A549 (cell line): ENCODE measurements around the gene CCDC187. TPM values are rescaled to one million over a fixed set of nuclear protein-coding genes. Genes with fewer than 3 reads are reported as not detected.

ENCODE experiments used
- ATAC-seq, 2 experiments: fragments of 200-7000 bp in 1 of 2; fragments of >200 bp in 1 of 2; cut with Nextera tagmentation in 1 of 2; cut with Tn5 transposase in 1 of 2; 3 replicates each; pipeline versions ENCODE4 v1.8.0 to v1.9.1; 2018 to 2020; ENCODE audit warnings: mild to moderate bottlenecking in 1 of 2, moderate library complexity in 1 of 2
- CTCF ChIA-PET: fragments of 300-600 bp; sonication (Branson Sonifier 250); formaldehyde crosslinking; extraction: SDS; loops from one replicate; lab custom pipeline; 2021; ENCODE audit warnings: antibody characterized with exemption, inconsistent platforms; lab: Yijun Ruan, JAX
- POLR2A ChIA-PET: fragments of 350-600 bp; formaldehyde crosslinking; extraction: SDS; loops from one replicate; lab custom pipeline; 2021; ENCODE audit warnings: antibody characterized with exemption, inconsistent platforms; lab: Yijun Ruan, JAX
- DNase-seq, 2 experiments: peaks; one replicate each; pipeline versions ENCODE4 v3.0.0 to v3.0.0-alpha.2; 2011 to 2016; ENCODE audit warnings: low read depth in 1 of 2, low spot score in 1 of 2
- FAIRE-seq: peaks from 2 replicates; lab custom pipeline; 2011; peaks lifted over from hg19 to GRCh38; lab: Jason Lieb, UNC
- H3K27ac ChIP-seq, 2 experiments: fragments of >200 bp; sonication (Bioruptor Twin); formaldehyde crosslinking; 3 replicates each; pipeline ENCODE4 v1.5.1; 2016 to 2017
- H3K4me1 ChIP-seq: fragments of >200 bp; sonication (Bioruptor Twin); formaldehyde crosslinking; 3 replicates; pipeline ENCODE4 v1.6.1; 2016
- H3K4me2 ChIP-seq: fragments of >200 bp; sonication (Bioruptor Twin); formaldehyde crosslinking; 3 replicates; pipeline ENCODE4 v1.6.1; 2016
- H3K4me3 ChIP-seq: fragments of >200 bp; sonication (Bioruptor Twin); formaldehyde crosslinking; 3 replicates; pipeline ENCODE4 v1.5.1; 2016
- H3K9me3 ChIP-seq: fragments of >200 bp; sonication (Bioruptor Twin); formaldehyde crosslinking; 3 replicates; pipeline ENCODE4 v1.6.1; 2016
- CHD2 ChIP-seq: fragments of 150-350 bp; IDR thresholded peaks from 2 replicates; pipeline ENCODE4 v1.6.1; 2014; ENCODE audit warnings: low read length; ENCODE audit not compliant: partially characterized antibody
- CHD4 ChIP-seq: fragments of 200-600 bp; sonication (generic); IDR thresholded peaks from 2 replicates; pipeline ENCODE4 v1.6.1; 2016; ENCODE audit warnings: antibody characterized with exemption, mild to moderate bottlenecking, borderline replicate concordance
- EHMT2 ChIP-seq: fragments of 200-600 bp; sonication (generic); IDR thresholded peaks from 2 replicates; pipeline ENCODE4 v1.6.1; 2016; ENCODE audit warnings: antibody characterized with exemption, low read depth, mild to moderate bottlenecking, moderate library complexity
- FOSB ChIP-seq: fragments of 250-450 bp; sonication (Bioruptor Pico); IDR thresholded peaks from 2 replicates; pipeline ENCODE4 v1.5.0; 2020; ENCODE audit warnings: mild to moderate bottlenecking, moderate library complexity
- FOXS1 ChIP-seq: fragments of 250-450 bp; sonication (Bioruptor Pico); IDR thresholded peaks from 2 replicates; pipeline ENCODE4 v1.5.0; 2020; ENCODE audit warnings: mild to moderate bottlenecking, moderate library complexity
- HDAC2 ChIP-seq: fragments of 200-600 bp; sonication (generic); IDR thresholded peaks from 2 replicates; pipeline ENCODE4 v1.6.1; 2016
- HEYL ChIP-seq: fragments of 250-450 bp; sonication (Bioruptor Pico); IDR thresholded peaks from 2 replicates; pipeline ENCODE4 v1.8.0; 2021; ENCODE audit warnings: mild to moderate bottlenecking, moderate library complexity
- KDM1A ChIP-seq: fragments of 200-600 bp; sonication (generic); IDR thresholded peaks from 2 replicates; pipeline ENCODE4 v1.6.1; 2016; ENCODE audit warnings: low read depth, mild to moderate bottlenecking
- POLR2AphosphoS2 ChIP-seq: conservative IDR thresholded peaks from 2 replicates; pipeline ENCODE4 v1.6.1; 2012; ENCODE audit warnings: low read length, improper control_type of control experiment, inconsistent platforms
- RARB ChIP-seq: fragments of 250-450 bp; sonication (Bioruptor Pico); IDR thresholded peaks from 2 replicates; pipeline ENCODE4 v1.8.0; 2021; ENCODE audit warnings: mild to moderate bottlenecking, moderate library complexity
- SMC3 ChIP-seq: fragments of >200 bp; sonication (Bioruptor Twin); formaldehyde crosslinking; IDR thresholded peaks from 3 replicates; pipeline ENCODE4 v1.6.1; 2018; ENCODE audit warnings: inconsistent platforms
- SREBF2 ChIP-seq: fragments of 450-650 bp; IDR thresholded peaks from 2 replicates; pipeline ENCODE4 v1.6.1; 2014; ENCODE audit warnings: mild to moderate bottlenecking, moderate library complexity
- ZFP36 ChIP-seq: fragments of 450-650 bp; IDR thresholded peaks from 2 replicates; pipeline ENCODE4 v1.6.1; 2014; ENCODE audit warnings: borderline replicate concordance; ENCODE audit not compliant: partially characterized antibody
- WGBS: methylation state at CpG from one replicate; pipeline ENCODE4 v1.1.6; 2017; ENCODE audit errors: missing lambda C conversion rate; 5-methylcytosine and 5-hydroxymethylcytosine counted together
- polyA plus RNA-seq, 4 experiments: library from polyadenylated mRNA; depleted of rRNA in 3 of 4; stranded (reverse); fragments of >200 nt; fragmentation: RNase III in 1 of 4; extraction: RNeasy Plus Mini Kit Qiagen cat#74134 plus additional on column Dnase treatment in 1 of 4; gene quantifications; 2 replicates in 3 of 4; 3 replicates in 1 of 4; pipeline ENCODE4 v1.2.3, GENCODE V29; 2011 to 2017
- TF ChIP-seq, protein P1 (sequence below): IDR thresholded peaks from 2 replicates; pipeline ENCODE4 v1.6.1; 2012; ENCODE audit warnings: low read depth, borderline replicate concordance
- TF ChIP-seq, protein P2 (sequence below): fragments of >200 bp; sonication (Bioruptor Twin); formaldehyde crosslinking; IDR thresholded peaks from 3 replicates; pipeline ENCODE4 v1.6.1; 2016
- TF ChIP-seq, protein P3 (sequence below): fragments of >200 bp; sonication (Bioruptor Twin); formaldehyde crosslinking; IDR thresholded peaks from 3 replicates; pipeline ENCODE4 v1.5.1; 2016
- TF ChIP-seq, protein P4 (sequence below): fragments of 150-350 bp; IDR thresholded peaks from 2 replicates; pipeline ENCODE4 v1.6.1; 2014; ENCODE audit warnings: low read depth, mild to moderate bottlenecking, low read length
- TF ChIP-seq, protein P5 (sequence below): fragments of 250-450 bp; sonication (Bioruptor Pico); IDR thresholded peaks from 2 replicates; pipeline ENCODE4 v1.5.0; 2020; ENCODE audit warnings: low read depth, mild to moderate bottlenecking, moderate library complexity

The CCDC187 gene
- polyA plus RNA-seq, 2 of the 4 experiments (the other 2 are of a cell fraction): under 0.01 TPM; not detected in 1

DNA sequence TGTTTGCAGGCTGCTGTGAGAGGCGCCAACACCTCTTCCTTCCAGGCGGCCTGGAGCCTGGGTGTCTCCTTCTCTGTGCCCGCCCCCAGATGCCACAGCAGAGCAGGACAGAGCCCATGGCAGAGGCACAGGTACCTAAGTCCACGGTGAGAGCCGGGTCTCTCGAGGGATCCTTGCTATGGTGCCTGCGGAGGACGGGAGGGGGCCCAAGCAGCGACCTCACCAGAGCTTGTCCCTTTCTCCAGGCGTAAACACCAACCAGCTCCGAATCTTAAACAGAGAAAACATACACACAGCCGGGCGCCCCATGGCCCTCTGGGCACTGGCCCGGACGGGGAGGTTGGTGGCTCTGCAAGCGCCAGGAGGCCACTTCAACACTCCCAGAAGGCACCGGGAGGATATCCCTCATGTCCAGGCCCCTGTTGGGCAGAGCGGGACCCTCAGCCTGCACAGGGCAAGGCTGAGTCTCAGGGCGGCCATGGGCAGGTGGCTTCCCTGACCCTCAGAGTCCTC is 11.8 kb downstream of the CCDC187 start (continued):
- TF ChIP-seq CHD2 (no peak), SREBF2 (no peak), SMC3 (no peak), CHD4 (no peak)
- TF ChIP-seq, protein P1, sequence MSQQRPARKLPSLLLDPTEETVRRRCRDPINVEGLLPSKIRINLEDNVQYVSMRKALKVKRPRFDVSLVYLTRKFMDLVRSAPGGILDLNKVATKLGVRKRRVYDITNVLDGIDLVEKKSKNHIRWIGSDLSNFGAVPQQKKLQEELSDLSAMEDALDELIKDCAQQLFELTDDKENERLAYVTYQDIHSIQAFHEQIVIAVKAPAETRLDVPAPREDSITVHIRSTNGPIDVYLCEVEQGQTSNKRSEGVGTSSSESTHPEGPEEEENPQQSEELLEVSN: no peak
- TF ChIP-seq, protein P2, sequence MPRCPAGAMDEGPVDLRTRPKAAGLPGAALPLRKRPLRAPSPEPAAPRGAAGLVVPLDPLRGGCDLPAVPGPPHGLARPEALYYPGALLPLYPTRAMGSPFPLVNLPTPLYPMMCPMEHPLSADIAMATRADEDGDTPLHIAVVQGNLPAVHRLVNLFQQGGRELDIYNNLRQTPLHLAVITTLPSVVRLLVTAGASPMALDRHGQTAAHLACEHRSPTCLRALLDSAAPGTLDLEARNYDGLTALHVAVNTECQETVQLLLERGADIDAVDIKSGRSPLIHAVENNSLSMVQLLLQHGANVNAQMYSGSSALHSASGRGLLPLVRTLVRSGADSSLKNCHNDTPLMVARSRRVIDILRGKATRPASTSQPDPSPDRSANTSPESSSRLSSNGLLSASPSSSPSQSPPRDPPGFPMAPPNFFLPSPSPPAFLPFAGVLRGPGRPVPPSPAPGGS: no peak
- TF ChIP-seq, protein P3, sequence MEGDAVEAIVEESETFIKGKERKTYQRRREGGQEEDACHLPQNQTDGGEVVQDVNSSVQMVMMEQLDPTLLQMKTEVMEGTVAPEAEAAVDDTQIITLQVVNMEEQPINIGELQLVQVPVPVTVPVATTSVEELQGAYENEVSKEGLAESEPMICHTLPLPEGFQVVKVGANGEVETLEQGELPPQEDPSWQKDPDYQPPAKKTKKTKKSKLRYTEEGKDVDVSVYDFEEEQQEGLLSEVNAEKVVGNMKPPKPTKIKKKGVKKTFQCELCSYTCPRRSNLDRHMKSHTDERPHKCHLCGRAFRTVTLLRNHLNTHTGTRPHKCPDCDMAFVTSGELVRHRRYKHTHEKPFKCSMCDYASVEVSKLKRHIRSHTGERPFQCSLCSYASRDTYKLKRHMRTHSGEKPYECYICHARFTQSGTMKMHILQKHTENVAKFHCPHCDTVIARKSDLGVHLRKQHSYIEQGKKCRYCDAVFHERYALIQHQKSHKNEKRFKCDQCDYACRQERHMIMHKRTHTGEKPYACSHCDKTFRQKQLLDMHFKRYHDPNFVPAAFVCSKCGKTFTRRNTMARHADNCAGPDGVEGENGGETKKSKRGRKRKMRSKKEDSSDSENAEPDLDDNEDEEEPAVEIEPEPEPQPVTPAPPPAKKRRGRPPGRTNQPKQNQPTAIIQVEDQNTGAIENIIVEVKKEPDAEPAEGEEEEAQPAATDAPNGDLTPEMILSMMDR: no peak
- TF ChIP-seq, protein P4, sequence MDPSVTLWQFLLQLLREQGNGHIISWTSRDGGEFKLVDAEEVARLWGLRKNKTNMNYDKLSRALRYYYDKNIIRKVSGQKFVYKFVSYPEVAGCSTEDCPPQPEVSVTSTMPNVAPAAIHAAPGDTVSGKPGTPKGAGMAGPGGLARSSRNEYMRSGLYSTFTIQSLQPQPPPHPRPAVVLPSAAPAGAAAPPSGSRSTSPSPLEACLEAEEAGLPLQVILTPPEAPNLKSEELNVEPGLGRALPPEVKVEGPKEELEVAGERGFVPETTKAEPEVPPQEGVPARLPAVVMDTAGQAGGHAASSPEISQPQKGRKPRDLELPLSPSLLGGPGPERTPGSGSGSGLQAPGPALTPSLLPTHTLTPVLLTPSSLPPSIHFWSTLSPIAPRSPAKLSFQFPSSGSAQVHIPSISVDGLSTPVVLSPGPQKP: no peak

DNA sequence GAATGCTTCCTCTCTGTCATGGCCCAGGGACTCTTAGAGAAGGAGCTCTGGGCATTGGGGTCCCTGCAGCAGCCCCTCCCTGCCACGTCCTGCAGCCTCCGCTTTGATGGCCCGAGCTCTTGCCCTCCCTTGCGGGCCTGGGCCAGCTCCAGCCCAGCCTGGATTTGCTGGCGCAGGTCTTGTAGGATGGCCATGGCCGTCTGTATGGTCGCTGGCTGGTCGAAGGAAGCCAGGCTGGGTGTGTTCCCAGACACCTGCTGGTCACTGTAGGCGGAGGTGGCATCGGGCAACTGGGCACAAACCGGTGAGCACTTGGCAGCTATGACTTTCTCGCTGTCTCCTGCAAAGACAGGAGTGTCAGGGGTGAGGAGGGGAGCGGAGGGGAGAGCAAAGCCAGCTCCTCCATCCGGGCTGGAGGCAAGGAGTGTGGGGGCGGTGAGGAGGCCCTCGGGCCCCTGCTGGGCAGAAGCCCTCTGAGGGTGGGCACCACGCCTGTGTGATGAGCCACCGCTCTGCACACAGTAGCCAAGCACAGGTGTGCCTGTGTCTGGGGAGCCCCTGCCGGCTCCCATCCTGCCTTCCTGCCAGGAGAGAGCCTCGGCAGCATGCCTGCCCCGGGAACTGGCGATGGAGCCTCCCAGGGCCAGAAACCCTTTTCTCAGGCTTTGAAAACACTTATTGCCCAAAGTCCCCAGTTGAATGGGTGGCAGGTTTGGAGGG is 12.4 kb downstream of the CCDC187 start:
- POLR2A ChIA-PET: no interaction called here
- TF ChIP-seq POLR2AphosphoS2 (no peak), HEYL (no peak), KDM1A (no peak), FOXS1 (no peak), HDAC2 (no peak), ZFP36 (no peak), EHMT2 (no peak), RARB (no peak), FOSB (CRISPR knock-in tag) (no peak)
- TF ChIP-seq, protein P5, sequence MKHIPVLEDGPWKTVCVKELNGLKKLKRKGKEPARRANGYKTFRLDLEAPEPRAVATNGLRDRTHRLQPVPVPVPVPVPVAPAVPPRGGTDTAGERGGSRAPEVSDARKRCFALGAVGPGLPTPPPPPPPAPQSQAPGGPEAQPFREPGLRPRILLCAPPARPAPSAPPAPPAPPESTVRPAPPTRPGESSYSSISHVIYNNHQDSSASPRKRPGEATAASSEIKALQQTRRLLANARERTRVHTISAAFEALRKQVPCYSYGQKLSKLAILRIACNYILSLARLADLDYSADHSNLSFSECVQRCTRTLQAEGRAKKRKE (CRISPR knock-in tag): no peak
- TF ChIP-seq, protein P3: no peak
- TF ChIP-seq, protein P2: no peak
- H3K4me1 ChIP-seq: no peaks in the 10 kb centered on the region
- H3K4me3 ChIP-seq: no peak overlapping the region
- no peak overlapping the region for H3K4me2 ChIP-seq
- 76% methylated on average over 18 of the region's 22 CpGs for WGBS
- H3K9me3 ChIP-seq: no peaks in the 10 kb centered on the region
- H3K27ac ChIP-seq: no peak overlapping the region
- CTCF ChIA-PET: interaction anchor here (1.2 to 1.3 kb wide), 2 partner anchors 76 to 187 kb away, joined by 3 read pairs; no protein-coding TSS in a partner anchor
- ATAC-seq (peak in 1 of 2 experiments; percentile 6; a peak in 3 of 6 replicates), FAIRE-seq (no peak), DNase-seq (no peak)
